Raji (cell line): Measurements from ENCODE around the gene PPIG.

Experiments
- POLR2A ChIP-seq: IDR thresholded peaks from 2 replicates; pipeline ENCODE4 v1.6.1; 2011; ENCODE audit warnings: low read depth, low read length, control low read depth; ENCODE audit not compliant: insufficient read depth

PPIG gene

GRCh38 chr2:169584005-169584877, at the start of gene PPIG:
Gene PPIG (plus strand): TSS chr2:169584351. CDS start chr2:169604042, 19,691 bp downstream.
- TF ChIP-seq POLR2A = peak; percentile 80

GRCh38 chr2:169540146-169540545, 44.0 kb upstream of the PPIG start:
- no peak for TF ChIP-seq POLR2A

- no peak for TF ChIP-seq POLR2A
These were observed 41.7 kb upstream of the PPIG start for GRCh38 chr2:169542433-169542832.

- no peak for TF ChIP-seq POLR2A
These were observed 37.4 kb upstream of the PPIG start for GRCh38 chr2:169546756-169547155.

- TF ChIP-seq POLR2A = no peak
These were observed 22.8 kb upstream of the PPIG start for GRCh38 chr2:169561364-169561763.

- TF ChIP-seq POLR2A = no peak
These were observed 21.6 kb upstream of the PPIG start for GRCh38 chr2:169562519-169562918.

- TF ChIP-seq POLR2A = no peak
These were observed 18.5 kb upstream of the PPIG start for GRCh38 chr2:169565686-169566085.

- TF ChIP-seq POLR2A = no peak
These were observed 14.2 kb upstream of the PPIG start for GRCh38 chr2:169569948-169570347.

- no peak for TF ChIP-seq POLR2A
These were observed 12.6 kb upstream of the PPIG start for GRCh38 chr2:169571571-169571970.

GRCh38 chr2:169572189-169572588, 12.0 kb upstream of the PPIG start:
- TF ChIP-seq POLR2A = no peak

- no peak for TF ChIP-seq POLR2A
These were observed 11.4 kb upstream of the PPIG start for GRCh38 chr2:169572821-169573159.

- TF ChIP-seq POLR2A = peak; percentile 83
These were observed 10.8 kb upstream of the PPIG start, which contains the start of gene FASTKD1 for GRCh38 chr2:169573160-169573973. Gene FASTKD1 (minus strand): TSS chr2:169573865. CDS start chr2:169572029, 1,836 bp downstream.

GRCh38 chr2:169573974-169574299, 10.2 kb upstream of the PPIG start:
- no peak for TF ChIP-seq POLR2A

GRCh38 chr2:169579044-169579443, 5.1 kb upstream of the PPIG start:
- no peak for TF ChIP-seq POLR2A

- no peak for TF ChIP-seq POLR2A
These were observed 633 bp upstream of the PPIG start for GRCh38 chr2:169583518-169583917.

- TF ChIP-seq POLR2A = no peak
These were observed 1.5 kb downstream of the PPIG start for GRCh38 chr2:169585673-169586072.
